SH-SY5Y (cell line): ENCODE data around the gene WDR55.

Source experiments
- GATA2 ChIP-seq: IDR thresholded peaks from 2 replicates; pipeline ENCODE4 v1.6.1; 2011; ENCODE audit warnings: mild to moderate bottlenecking, low read depth, low read length
- GATA3 ChIP-seq: IDR thresholded peaks from 2 replicates; pipeline ENCODE4 v1.6.1; 2011; ENCODE audit warnings: low read depth, mild to moderate bottlenecking, low read length, moderate library complexity

- TF ChIP-seq GATA2 (no peak), GATA3 (no peak)
Measured at GRCh38 chr5:140632366-140633020, 32.2 kb upstream of the WDR55 start.
